Sciatic nerve (tissue), 2 donors: ENCODE results near the gene RNPEPL1. TPM values are rescaled to one million over a fixed set of nuclear protein-coding genes. Genes with fewer than 3 reads are reported as not detected.

Experiments used
- ATAC-seq: fragments of 200-7000 bp; cut with Tn5 transposase; one replicate; pipeline ENCODE4 v1.9.1; 2020; ENCODE audit warnings: mild to moderate bottlenecking, moderate library complexity
- DNase-seq: peaks from one replicate; pipeline ENCODE4 v3.0.0-alpha.2; 2020; ENCODE audit warnings: low spot score
- intact Hi-C: fragments of 100-400 bp; cut with DNase I; formaldehyde crosslinking; loops from one replicate; pipeline ENCODE4 v1.14.2; 2022
- total RNA-seq: library from RNA; stranded (reverse); fragmentation: NEBNext Ultra II Directional; extraction: Animal tissue kit (Norgen Biotek cat#: 25700); gene quantifications from one replicate; pipeline ENCODE4 v1.2.1, GENCODE V29; 2021
- donor health status: DM: no; HTN: no; CAD: no.
- donor health status: DM: no; HTN: no; CAD: no.

RNPEPL1 gene
- total RNA-seq, 1 donor from 2014 or later, result 38.8 TPM

DNA sequence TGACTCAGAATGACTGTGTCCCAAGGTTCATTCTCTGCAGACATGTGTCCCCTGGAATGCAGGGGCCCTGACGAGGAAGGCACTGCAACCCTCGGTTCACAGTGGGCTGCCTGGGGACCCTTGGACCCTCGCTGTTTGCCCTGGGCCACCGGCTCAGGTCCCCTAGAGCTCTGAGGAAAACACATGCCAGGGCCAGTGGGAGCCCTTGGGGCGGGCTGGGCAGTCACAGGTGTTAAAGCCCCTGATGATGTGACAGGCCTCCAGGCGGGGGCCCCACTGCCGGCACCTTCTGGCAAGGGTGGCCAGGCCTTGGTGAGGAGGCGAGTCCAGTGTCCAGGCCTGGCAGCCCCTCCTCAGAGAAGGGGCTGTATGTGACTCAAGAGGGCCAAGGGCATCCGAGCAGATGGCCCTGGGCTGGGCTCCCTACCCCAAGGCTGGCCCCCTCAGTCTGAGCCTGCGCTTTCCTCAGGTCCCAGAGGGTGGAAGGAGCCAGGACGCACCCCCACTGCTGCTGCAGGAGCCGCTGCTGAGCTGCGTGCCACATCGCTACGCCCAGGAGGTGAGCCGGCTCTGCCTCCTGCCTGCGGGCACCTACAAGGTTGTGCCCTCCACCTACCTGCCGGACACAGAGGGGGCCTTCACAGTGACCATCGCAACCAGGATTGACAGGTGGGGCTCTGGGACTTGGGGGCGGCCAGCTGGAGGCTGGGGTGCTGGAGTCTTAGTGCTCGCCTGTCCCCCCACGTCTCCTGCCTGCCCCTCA, 29.3 kb downstream of the RNPEPL1 start:
- DNase-seq, result peak; percentile 45

DNA sequence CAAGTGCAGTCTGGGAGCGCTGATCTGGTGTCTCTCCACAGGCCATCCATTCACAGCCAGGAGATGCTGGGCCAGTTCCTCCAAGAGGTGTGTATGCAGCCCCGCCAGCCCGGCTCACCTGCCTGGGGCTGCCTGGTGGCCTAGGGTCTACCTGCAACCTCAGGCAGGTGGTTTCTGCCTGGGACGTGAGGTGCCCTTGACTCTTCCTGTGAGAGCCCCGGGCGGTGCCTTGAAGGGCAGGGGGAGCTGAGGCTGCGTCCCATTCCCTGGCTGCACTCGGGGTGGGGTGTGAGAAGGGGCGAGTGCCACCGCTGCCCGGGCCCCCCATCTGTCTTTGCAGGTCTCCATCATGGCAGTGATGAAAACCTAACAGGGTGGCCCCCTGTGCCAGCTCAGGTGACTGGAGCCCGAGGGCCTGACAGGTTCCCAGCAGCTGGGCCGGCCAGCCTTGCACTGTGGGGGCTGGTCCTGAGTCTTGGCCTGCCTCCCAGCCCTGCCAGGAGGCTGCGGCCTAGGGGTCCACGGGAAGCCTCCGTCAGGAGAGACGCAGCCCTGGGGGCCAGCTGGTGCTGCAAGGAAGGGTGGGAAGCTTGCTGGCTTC, 30.1 kb downstream of the RNPEPL1 start:
- ATAC-seq, result no peak
- intact Hi-C loops, result no loop called here
- DNase-seq, result peak; percentile 43

More for the DNA sequence above, 29.3 kb downstream of the RNPEPL1 start:
- intact Hi-C loops, result no loop called here
- no peak for ATAC-seq

DNA sequence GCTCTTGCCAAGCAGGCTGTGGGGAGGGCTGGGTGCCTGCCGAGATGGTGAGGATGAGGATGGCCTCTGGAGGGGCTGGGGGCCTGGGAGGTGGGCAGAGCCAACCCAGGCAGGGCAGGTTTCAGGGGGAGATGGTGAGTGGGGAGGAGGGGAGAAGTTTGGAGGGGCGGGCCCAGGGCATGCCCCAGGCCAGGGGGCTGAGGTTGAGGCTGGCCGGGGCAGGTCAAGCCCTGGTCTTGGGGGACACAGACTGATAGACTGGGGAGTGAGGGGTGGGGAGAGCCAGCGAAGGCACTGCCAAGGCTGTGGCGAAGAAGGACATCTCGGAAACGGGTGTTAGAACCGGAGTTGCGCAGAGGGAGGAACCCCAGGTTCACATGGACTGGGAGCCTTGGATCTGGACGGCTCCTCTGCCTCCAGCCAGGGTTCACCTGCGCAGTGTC, 30.9 kb downstream of the RNPEPL1 start:
- no peak for ATAC-seq
- peak; percentile 49 for DNase-seq
- intact Hi-C loops, result no loop called here

DNA sequence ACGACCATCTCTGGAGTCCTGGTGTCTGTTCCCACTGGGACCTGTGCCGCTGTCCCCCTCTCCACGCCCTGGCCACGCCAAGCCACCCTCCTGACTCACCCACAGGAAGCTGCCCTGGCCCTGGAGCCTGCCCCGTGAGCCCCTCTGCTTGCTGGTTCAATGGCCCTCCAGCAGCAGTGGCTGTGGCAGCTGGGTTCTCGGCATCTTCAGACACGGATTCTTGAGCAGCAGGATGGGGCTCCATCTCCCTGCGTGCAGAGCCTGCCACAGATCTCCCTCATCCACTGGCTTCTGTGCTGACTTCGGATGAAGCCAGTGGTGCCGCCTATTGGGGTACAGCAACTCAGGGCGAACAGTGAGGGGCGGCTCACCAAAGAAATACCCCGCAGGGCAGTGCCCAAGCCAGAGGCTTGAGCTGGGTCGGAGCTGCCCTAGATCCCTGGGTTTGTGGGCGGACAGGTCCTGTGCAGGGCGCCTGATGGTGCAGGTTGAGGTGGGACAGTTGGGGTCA, 32.2 kb downstream of the RNPEPL1 start:
- DNase-seq (peak; percentile 47), ATAC-seq (no peak)

DNA sequence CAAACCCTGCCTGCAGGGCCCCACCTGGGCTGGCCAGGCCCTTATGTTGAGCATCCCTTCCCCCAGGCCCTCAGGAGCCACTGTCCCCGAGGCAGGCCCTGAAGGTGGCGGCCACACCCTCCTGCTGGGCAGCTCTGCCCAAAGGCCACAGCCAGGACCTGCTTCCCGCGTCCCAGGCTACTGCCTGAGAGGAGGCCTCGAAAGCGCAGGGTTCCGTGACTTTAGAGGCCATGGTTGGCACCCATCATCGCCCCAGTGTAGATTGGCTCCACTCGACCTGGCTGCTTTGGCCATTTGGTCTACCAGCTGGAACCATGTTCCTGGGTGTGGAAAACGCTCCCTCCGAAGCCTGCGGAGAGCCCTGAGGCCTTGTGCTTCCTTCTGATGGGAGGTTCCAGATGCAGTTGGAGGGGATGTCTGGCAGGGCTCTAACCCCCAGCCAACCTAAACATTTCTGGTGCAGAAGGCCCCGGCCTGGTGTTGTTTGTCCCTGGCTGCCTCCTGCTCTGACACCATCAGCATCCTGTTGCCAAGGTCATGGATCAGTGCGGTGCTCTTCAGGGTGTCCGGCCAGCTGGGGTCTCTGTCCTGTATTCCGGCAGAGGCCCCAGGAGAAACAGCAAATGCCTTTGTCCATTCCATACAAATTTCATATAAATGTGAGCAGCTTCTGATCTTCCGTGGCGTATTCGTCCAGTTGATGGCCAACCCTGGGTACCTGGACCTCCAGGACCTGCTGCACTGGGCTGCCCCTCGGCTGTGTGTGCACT, 33.0 kb downstream of the RNPEPL1 start:
- DNase-seq, result peak; percentile 52
- ATAC-seq, result no peak
- intact Hi-C loops, result no loop called here

More for the DNA sequence above, 32.2 kb downstream of the RNPEPL1 start:
- intact Hi-C loops, result no loop called here

DNA sequence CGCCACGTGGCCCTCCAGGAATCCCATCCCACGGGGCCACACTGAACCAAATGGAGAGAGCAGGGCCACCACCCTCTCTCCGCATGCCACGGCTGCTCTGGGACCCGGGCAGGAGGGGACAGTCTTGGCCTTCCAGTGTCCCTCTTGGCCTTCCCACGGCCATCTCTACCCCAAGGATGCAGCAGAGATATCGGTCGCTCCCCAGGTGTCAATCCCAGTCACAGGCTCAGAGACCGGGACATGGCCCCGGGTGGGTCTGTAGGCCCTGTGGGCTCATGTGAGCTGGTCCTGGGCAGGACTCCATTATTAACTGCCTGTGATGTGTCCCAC, 33.5 kb downstream of the RNPEPL1 start:
- intact Hi-C loops, result no loop called here
- peak; percentile 49 for DNase-seq
- no peak for ATAC-seq

DNA sequence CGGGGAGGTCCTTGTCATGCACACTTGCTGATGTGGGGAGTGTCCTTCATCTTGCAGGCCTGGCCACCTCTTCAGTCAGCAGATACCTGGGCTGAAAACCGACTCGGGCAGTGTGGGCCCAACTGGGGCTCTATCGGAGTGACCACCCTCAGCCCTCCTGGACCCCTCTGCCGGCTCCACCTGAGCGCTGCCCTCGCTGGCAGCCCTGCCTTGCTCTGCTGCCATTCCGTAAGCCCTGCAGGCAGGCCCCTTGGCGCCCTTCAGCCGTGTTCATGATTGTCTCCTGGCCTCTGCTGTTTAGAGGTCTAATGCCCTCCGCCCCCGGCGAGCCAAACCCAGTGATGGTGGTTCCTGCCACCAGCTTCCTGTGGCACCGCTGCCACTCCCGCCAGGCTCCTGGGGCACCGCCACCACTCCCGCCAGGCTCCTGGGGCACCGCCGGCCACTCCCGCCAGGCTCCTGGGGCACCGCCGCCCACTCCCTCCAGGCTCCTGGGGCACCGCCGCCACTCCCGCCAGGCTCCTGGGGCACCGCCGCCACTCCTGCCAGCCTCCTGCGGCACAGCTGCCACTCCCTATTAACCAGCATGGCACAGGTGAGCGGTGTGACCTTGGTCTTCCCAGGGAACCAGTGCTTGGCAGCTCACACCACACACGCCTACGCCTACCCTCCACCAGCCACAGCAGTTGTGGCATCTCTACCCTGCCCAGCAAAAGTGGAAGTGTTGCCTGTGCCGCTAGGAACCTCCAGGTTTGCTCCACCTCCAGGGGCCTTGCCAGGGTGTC, 34.2 kb downstream of the RNPEPL1 start:
- ATAC-seq (no peak), DNase-seq (peak; percentile 53)
- intact Hi-C loops, result no loop called here

GRCh38 chr2:240603081-240603835, 35.0 kb downstream of the RNPEPL1 start:
- ATAC-seq (no peak), DNase-seq (peak; percentile 45)
- intact Hi-C loops, result no loop called here

DNA sequence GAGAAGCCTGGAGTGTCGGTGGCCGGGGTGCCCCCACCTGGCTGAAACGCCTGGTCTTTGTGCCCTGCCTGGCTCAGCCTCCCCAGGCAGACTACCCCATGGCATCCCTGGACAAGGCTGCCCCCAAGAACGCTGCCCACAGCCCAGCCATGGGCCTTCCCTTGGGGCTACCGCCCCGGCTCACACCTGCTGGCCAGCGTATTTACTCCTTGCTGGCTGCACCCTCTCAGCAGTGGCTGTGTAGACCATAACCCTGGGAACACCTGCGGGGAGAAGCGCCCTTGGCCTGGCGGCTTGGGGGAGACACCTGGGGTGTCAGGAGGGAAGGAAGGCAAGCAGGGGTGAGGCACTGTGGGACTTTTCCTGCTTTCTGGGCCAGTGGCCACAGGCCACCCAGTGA, 35.6 kb downstream of the RNPEPL1 start:
- intact Hi-C loops, result no loop called here
- ATAC-seq (peak; percentile 6), DNase-seq (peak; percentile 50)

GRCh38 chr2:240604291-240604938, 36.1 kb downstream of the RNPEPL1 start:
- intact Hi-C loops, result no loop called here
- DNase-seq, result peak; percentile 92
- ATAC-seq, result peak; percentile 87

DNA sequence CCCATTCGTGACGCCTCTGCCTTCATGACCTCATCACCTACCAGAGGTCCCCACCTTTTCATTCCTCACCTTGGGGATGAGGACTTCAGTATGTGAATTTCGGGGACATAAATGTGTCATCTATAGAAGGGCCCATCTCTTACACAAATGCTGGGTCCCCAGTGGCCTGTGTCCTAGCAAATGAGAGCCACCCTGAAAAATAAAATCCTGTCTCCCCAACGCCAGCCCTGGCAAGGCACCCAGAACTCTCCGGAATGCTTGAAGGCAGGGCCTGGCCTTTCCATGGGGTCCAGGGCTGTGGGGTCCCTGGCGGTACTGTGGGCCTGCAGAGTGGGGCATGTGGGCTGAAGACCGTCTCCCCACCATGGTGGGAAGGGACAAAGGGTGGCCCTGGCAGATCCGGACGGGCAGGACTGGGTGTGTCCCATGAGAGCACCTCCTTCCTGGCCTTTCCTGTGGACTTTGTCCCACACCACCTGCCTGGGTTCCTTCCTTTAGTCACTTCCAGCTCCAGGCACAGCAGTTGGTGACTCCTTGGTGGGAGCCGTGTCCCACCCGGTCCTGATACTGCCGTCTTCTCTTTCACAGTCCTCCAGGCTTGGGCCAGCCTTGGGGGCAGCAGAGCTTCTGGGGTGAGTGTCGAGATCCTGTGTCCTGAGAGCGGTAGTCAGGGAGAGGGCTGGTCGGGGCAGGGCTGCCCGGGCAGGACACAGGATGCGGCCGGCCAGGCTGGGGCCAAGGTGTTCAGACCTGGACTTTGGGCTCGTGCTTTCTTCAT, 36.8 kb downstream of the RNPEPL1 start:
- ATAC-seq (no peak), DNase-seq (peak; percentile 47)
- intact Hi-C loops, result no loop called here

GRCh38 chr2:240605867-240606743, 37.8 kb downstream of the RNPEPL1 start:
- intact Hi-C loops, result no loop called here
- DNase-seq (peak; percentile 47), ATAC-seq (no peak)

DNA sequence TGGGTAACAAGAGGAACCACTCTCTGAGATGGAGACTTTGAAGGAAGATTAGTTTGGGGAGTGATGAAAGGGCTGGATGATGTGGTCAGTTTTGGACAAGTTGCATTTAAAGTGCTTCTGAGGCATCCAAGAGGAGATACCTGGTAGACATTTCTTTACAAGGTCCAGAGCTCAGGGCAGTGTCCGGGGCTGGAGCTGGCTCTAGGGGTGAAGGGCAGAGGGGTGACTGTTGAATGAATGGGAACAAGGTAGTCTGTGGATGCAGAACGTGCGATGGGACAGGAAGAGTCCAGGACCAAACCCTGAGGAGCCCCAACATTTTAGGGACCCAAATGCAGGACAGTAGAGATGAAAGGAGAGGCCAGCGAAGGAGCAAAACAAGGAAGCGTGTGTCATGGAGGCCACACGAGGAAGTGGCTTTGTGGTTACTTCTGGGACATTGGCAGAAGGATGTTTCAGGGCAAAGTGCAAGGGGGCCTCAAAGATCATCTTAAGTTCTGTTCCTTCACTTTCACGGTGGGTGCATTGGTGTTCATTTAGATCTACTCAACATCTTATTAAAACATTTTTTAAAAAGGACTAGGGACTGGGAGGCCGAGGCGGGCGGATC, 43.4 kb downstream of the RNPEPL1 start:
- no peak for ATAC-seq
- DNase-seq, result peak; percentile 33
- intact Hi-C loops, result no loop called here

GRCh38 chr2:240613781-240614180, 45.5 kb downstream of the RNPEPL1 start:
- ATAC-seq, result no peak
- intact Hi-C loops, result no loop called here
- no peak for DNase-seq

GRCh38 chr2:240614391-240614790, 46.1 kb downstream of the RNPEPL1 start:
- intact Hi-C loops, result no loop called here
- DNase-seq, result peak; percentile 25

GRCh38 chr2:240615396-240615795, 47.1 kb downstream of the RNPEPL1 start:
- intact Hi-C loops, result no loop called here
- DNase-seq (no peak), ATAC-seq (no peak)

More at GRCh38 chr2:240614391-240614790, 46.1 kb downstream of the RNPEPL1 start:
- no peak for ATAC-seq
